Right hindlimb (tissue), 1 donor: ENCODE data around the gene CAPG.
"Not testable (repeated sequence)": the region's sequence is repeated elsewhere in the genome, so short reads cannot be mapped to it uniquely, and the experiment has no call there.

Experiments
- DNase-seq: peaks from one replicate; pipeline ENCODE4 v3.0.0-alpha.2; 2018

Gene CAPG, protein sequence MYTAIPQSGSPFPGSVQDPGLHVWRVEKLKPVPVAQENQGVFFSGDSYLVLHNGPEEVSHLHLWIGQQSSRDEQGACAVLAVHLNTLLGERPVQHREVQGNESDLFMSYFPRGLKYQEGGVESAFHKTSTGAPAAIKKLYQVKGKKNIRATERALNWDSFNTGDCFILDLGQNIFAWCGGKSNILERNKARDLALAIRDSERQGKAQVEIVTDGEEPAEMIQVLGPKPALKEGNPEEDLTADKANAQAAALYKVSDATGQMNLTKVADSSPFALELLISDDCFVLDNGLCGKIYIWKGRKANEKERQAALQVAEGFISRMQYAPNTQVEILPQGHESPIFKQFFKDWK

DNA sequence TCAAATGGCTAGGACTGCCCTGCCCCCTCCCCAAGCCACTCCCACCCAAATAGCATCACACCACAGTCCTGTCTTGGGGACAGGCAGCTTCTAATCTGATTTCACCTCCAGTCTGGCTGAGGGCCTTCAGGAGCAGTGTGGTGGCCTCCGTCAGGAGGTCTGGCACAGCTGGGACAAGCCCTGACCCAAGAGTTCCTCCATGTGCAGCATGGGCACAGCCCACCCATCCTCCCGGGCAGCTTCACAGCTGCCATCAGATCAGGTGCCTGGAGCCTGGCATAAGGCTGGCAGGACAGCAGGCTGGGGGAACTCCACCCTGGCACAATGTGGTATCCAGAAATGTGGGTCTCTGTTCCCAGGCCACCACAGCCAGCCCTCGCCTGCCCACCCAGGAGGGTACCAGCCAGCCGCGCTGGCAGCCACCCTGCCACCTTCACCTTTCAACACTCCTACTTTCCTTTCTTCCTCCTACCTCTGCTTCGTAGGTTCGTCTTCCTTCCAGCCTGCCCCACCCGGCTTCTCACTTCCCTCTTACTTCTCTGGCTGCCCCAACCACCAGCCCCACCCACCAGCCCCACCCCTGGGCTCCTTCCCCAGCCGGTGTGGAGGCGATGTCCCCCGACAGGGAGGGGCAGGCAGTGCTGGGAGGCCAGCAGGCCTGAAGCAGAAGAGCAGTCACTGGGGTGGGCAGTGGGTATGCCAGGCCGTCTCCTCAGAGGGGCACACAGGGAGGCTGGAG, at the start of gene CAPG:
Gene CAPG, minus strand, starts transcription at position 522 of the 739 bp plus-strand sequence. CDS start 8,221 bp downstream, outside the sequence.
- no peak for DNase-seq

- DNase-seq, result no peak
These were observed 49.6 kb upstream of the CAPG start for GRCh38 chr2:85459771-85460170.

DNA sequence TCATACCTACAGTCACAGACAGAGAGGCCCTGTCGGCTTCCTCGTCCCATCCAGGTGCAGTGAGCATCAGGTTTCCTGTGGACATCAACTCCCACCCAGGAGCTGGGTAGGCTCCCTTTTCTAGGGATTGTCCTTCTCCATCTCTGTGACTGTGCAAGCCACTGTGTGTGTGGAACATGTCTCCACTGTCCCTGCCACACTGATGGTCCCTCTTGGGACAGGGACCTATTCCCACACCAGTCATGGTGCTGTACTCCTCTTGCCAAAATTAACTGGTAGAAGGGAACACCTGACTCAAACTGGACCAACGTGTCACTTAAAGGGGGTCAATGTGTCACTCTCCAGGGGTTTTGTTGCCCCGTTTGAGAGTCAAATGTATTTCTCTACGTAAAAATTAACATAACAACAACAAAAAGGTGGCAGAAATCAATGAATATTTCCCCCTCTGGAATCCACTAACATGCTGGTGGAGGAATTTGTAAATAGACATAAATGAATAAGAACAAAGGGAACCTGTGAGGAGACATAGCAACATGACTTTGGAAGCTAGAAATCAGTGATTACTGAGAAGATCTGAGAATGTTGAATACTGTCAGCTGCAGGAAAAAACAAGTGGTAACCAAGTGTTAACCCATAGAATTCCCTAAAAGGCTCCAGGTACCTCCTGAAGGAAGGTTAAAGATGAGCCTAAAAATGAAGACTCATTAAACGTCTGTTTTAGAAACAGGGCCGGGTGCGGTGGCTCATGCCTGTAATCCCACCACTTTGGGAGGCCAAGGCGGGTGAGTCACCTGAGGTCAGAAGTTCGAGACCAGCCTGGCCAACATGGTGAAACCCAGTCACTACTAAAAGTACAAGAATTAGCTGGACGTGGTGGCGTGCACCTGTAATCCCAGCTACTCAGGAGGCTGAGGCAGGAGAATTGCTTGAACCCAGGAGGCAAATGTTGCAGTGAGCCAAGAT, 48.7 kb upstream of the CAPG start:
- DNase-seq, result no peak

DNA sequence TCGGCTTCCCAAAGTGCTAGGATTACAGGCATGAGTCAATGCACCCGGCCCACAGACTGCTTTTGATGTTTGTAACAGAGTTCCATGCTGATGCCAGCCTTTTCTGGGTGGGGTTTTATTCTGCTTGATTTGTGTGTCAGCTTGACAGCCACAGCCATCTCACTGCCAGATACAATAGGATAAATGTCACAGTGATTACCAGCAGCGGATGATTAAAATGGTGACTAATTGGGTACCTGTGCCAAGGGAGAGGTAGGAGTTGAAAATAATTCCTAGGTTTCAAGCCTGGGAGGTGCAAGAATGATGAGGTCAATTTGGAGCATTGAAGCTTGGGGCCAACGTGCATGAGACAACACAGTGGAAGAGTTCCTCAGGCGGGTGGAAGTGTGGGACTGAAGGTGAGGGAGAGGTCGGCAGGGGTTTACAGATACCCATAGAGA, 47.7 kb upstream of the CAPG start:
- no peak for DNase-seq

GRCh38 chr2:85457043-85457442, 46.9 kb upstream of the CAPG start:
- DNase-seq, result no peak

- no peak for DNase-seq
These were observed 45.5 kb upstream of the CAPG start for GRCh38 chr2:85455552-85456090.

DNA sequence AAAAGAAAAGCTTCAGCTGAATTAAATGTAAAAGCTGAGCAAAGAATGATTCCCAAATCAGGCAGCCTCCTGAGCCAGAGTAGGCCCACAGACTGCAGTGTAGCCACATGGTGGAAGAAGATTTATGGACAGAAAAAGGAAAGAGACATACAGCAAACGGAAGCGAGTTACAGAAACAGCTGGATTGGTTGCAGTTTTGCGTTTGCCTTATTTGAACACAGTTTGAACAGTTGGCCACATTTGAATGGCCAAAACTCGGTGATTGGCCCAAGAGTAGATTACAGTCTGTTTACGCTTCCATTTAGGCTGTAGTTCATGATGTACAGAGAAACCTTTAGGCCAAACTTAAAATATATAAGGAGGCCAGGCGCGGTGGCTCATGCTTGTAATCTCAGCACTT, 43.4 kb upstream of the CAPG start:
- no peak for DNase-seq

- DNase-seq, result no peak
These were observed 42.1 kb upstream of the CAPG start for GRCh38 chr2:85452237-85452636.

DNA sequence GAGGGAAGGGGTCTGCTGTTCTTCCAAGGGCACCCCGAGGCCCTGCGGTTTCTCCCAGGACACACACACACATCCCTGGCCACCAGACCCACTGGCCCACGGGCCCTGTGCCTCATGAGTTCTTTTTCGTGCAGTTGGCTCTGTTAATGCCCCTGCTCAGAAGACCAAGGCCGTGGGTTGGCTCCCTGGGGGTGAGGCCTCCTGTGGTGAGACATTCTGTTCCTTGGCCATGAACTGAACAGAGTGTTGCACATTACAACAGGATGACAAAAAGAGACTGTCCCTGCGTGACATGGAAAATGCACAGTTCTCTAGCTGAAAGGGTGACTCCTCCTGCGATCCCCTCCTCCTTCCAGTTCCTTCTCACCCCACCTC, 39.0 kb upstream of the CAPG start:
- no peak for DNase-seq

GRCh38 chr2:85448461-85449213, 38.5 kb upstream of the CAPG start:
- no peak for DNase-seq

GRCh38 chr2:85447222-85447585, 37.0 kb upstream of the CAPG start:
- no peak for DNase-seq

DNA sequence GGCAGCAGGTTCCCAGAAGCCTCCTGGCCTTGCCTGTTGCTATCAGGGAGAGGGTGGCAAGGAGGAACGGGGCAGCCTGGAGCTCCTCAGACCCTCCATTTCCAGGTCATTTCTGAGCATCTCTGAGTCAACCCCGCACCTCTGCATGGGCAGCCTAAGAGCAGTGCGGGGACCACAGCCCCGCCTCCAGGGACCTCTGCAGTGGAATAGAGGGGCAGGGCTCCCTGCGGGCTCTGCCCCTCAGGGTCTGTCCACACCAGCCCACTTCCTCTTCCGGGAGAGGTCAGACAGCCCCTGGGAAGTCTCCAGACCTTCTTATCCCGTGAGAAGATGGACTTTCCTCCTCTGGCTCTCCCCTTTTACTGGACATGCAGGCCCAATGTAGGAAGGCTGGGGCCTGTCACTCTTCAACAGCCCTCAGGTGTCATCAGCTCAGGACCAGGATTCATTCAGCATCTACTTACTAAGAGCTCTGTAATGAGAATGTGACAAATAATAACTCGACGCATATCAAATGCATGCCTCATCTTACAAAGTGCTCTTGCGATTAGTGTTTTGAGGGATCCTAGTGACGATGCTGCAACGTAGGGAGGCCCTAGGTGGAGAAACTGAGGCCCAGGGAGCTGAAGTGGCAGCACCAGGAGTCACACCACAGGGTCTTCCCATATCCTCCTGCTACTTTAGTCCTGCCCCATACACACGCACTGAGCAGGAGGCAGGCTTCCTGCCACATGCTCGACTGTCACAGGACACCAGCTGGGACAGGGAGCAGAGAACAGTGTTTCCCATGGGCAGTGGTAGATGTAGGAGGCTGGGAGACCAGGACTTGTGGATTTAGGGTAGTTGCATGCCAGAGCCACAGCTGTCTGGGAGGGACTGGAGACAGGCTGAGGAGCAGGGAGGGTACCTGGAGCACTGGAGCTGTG, 36.4 kb upstream of the CAPG start:
- no peak for DNase-seq

GRCh38 chr2:85445316-85446295, 35.4 kb upstream of the CAPG start:
- no peak for DNase-seq

DNA sequence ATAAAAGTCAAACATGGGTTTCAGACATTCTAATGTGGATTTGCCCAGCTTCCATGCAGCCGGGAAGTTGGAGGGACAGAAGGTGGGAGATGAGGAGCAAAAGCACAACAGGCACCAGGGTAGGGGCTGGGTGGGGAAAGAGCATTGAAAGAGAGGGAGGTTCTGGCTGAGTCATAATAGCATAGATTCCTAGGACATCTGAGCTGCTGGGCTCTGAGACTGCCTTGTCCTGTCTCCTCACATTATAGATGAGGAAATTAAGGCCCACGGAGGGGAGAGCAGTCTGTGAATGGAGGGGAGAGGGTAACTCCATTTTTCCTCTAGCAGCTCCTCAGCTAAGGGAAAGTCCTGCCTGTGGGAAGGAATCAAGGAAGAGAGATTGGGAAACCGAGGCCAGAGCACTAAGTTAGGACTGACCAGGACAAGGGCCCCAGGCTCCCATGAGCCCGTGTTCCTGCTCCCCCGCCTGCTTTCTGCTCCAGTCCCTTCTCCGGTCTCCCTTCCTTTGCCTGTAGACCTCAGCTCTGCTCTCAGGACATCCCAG, 34.5 kb upstream of the CAPG start:
- no peak for DNase-seq

- no peak for DNase-seq
These were observed 31.7 kb upstream of the CAPG start for GRCh38 chr2:85441864-85442263.

DNA sequence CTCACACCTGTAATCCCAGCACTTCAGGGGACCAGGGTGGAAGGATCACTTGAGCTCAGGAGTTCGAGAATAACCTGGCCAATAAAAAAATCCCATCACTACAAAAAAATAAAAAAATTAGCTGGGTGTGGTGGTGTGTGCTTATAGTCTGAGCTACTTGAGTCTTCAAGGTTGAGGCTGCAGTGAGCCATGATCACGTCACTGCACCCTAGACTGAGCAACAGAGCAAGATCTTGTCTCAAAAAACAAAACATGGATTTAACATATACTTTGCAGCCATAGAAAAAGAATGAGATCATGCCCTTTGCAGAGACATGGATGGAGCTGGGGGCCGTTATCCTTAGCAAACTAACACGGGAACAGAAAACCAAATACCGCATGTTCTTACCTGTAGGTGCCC, 30.6 kb upstream of the CAPG start:
- no peak for DNase-seq

GRCh38 chr2:85439986-85440385, 29.8 kb upstream of the CAPG start:
- DNase-seq, result no peak

- not testable (repeated sequence) for DNase-seq
These were observed 29.4 kb upstream of the CAPG start for GRCh38 chr2:85439569-85439968.

DNA sequence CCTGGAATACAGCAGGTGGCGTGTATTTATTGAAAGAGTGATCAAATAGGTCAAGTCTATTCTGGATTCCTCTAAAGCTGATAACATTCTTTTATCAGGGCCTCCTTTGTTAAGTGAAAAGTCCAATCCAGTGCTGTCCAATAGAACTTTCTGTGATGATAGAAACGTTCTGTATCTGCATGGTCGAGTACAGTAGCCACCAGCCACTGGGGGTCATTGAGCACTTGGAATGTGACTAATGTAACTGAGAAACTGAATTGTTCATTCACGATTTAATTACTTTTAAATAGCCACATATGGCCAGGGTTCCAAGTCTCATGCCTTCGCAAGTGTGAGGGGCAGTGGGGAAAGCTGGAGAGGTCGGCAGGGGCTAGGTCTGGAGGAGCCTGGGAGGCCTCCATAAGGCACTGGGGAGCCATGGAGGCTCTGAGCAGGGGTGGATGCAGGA, 28.9 kb upstream of the CAPG start:
- DNase-seq, result no peak
